ENCODE results near the gene ASPN.

ASPN gene

GRCh38 chr9:92482329-92482728 lies at the start of gene ASPN:
TSS of gene ASPN (minus strand) at chr9:92482506.
- DNase-seq (ENCODE audit: low read depth, low spot score) = no peak

- no peak for DNase-seq (ENCODE audit: low read depth, low spot score)
Observed at GRCh38 chr9:92530893-92531292, 48.6 kb upstream of the ASPN start.

GRCh38 chr9:92529124-92529523 lies 46.8 kb upstream of the ASPN start:
- no peak for DNase-seq (ENCODE audit: low read depth, low spot score)

GRCh38 chr9:92528522-92528849 lies 46.2 kb upstream of the ASPN start:
- no peak for DNase-seq (ENCODE audit: low read depth, low spot score)

- DNase-seq (ENCODE audit: low read depth, low spot score) = no peak
Observed at GRCh38 chr9:92527832-92528521, 45.7 kb upstream of the ASPN start.

GRCh38 chr9:92527291-92527828 lies 45.1 kb upstream of the ASPN start:
- DNase-seq (ENCODE audit: low read depth, low spot score) = no peak

GRCh38 chr9:92525306-92525705 lies 43.0 kb upstream of the ASPN start:
- no peak for DNase-seq (ENCODE audit: low read depth, low spot score)

- DNase-seq (ENCODE audit: low read depth, low spot score) = no peak
Observed at GRCh38 chr9:92524881-92525280, 42.6 kb upstream of the ASPN start.

- no peak for DNase-seq (ENCODE audit: low read depth, low spot score)
Observed at GRCh38 chr9:92522983-92523970, 41.0 kb upstream of the ASPN start.

- DNase-seq (ENCODE audit: low read depth, low spot score) = no peak
Observed at GRCh38 chr9:92520837-92521236, 38.5 kb upstream of the ASPN start.

- DNase-seq (ENCODE audit: low read depth, low spot score) = no peak
Observed at GRCh38 chr9:92518199-92518598, 35.9 kb upstream of the ASPN start.

- DNase-seq (ENCODE audit: low read depth, low spot score) = no peak
Observed at GRCh38 chr9:92517046-92517445, 34.7 kb upstream of the ASPN start.

- no peak for DNase-seq (ENCODE audit: low read depth, low spot score)
Observed at GRCh38 chr9:92516521-92516920, 34.2 kb upstream of the ASPN start.

- no peak for DNase-seq (ENCODE audit: low read depth, low spot score)
Observed at GRCh38 chr9:92514635-92515034, 32.3 kb upstream of the ASPN start.

GRCh38 chr9:92513349-92513748 lies 31.0 kb upstream of the ASPN start:
- no peak for DNase-seq (ENCODE audit: low read depth, low spot score)

GRCh38 chr9:92512622-92513021 lies 30.3 kb upstream of the ASPN start:
- no peak for DNase-seq (ENCODE audit: low read depth, low spot score)

- DNase-seq (ENCODE audit: low read depth, low spot score) = no peak
Observed at GRCh38 chr9:92510747-92511146, 28.4 kb upstream of the ASPN start.

GRCh38 chr9:92509050-92509449 lies 26.7 kb upstream of the ASPN start:
- DNase-seq (ENCODE audit: low read depth, low spot score) = no peak

- DNase-seq (ENCODE audit: low read depth, low spot score) = no peak
Observed at GRCh38 chr9:92508018-92508820, 25.9 kb upstream of the ASPN start.

GRCh38 chr9:92507496-92507895 lies 25.2 kb upstream of the ASPN start:
- DNase-seq (ENCODE audit: low read depth, low spot score) = no peak

- DNase-seq (ENCODE audit: low read depth, low spot score) = no peak
Observed at GRCh38 chr9:92507005-92507404, 24.7 kb upstream of the ASPN start.

Data from activated naive CD8-positive, alpha-beta T cell treated with anti-CD3 and anti-CD28 coated beads, Interleukin-2, amount 50 U/mL, for 16 hours (primary cell).